Right lobe of liver (tissue), 6 donors: ENCODE measurements around the gene DAPK1. TPM values are rescaled to one million over a fixed set of nuclear protein-coding genes. Genes with fewer than 3 reads are reported as not detected.
A peak's percentile ranks its signal among the peaks of the same experiment; 100 is the strongest.

Experiments
- ATAC-seq, 4 donors: fragments of 200-7000 bp; cut with Tn5 transposase; one replicate each; pipeline ENCODE4 v1.9.1; 2020; ENCODE audit warnings: mild to moderate bottlenecking in 4 of 4, moderate library complexity in 4 of 4
- DNase-seq, 3 donors: peaks; one replicate each; pipeline ENCODE4 v3.0.0-alpha.2; 2020
- H3K27ac ChIP-seq, 3 donors: fragments of 200-600 bp; one replicate each; pipeline ENCODE4 v1.8.0; 2022
- H3K27me3 ChIP-seq, 2 donors: fragments of 200-600 bp; one replicate each; pipeline ENCODE4 v1.8.0; 2022
- H3K36me3 ChIP-seq, 4 donors: fragments of 200-600 bp; sonication (generic) in 1 of 4; one replicate each; pipeline versions ENCODE4 v1.5.1 to v1.8.0; 2017 to 2022; ENCODE audit warnings: control low read depth in 1 of 4
- H3K4me1 ChIP-seq, 4 donors: fragments of 200-600 bp; sonication (generic) in 1 of 4; one replicate each; pipeline versions ENCODE4 v1.5.1 to v1.8.0; 2017 to 2022; ENCODE audit warnings: control low read depth in 1 of 4
- H3K4me3 ChIP-seq, 3 donors: fragments of 200-600 bp; one replicate each; pipeline ENCODE4 v1.8.0; 2022
- H3K9me3 ChIP-seq, 4 donors: fragments of 200-600 bp; sonication (generic) in 1 of 4; one replicate each; pipeline versions ENCODE4 v1.5.1 to v1.8.0; 2017 to 2022; ENCODE audit warnings: control low read depth in 1 of 4
- CTCF ChIP-seq, 4 donors: fragments of 200-600 bp in 3 of 4; fragments of 450-650 bp in 1 of 4; IDR thresholded peaks; one replicate each; pipeline versions ENCODE4 v1.5.1 to v1.8.0; 2016 to 2022; ENCODE audit warnings: antibody characterized with exemption in 4 of 4, mild to moderate bottlenecking in 2 of 4
- POLR2A ChIP-seq: fragments of 450-650 bp; IDR thresholded peaks from one replicate; pipeline ENCODE4 v1.6.1; 2017; ENCODE audit warnings: antibody characterized with exemption, mild to moderate bottlenecking
- WGBS: methylation state at CpG from one replicate; pipeline ENCODE4 v1.1.6; 2018; ENCODE audit warnings: low coverage, low lambda C conversion rate; ENCODE audit not compliant: insufficient coverage; ENCODE audit errors: missing lambda C conversion rate; 5-methylcytosine and 5-hydroxymethylcytosine counted together
- intact Hi-C, 2 donors: fragments of 100-400 bp; cut with DNase I; formaldehyde crosslinking; loops; one replicate each; pipeline versions ENCODE4 v1.11.2 to v1.14.1; 2022
- total RNA-seq, 6 experiments: library from RNA; depleted of rRNA in 2 of 6; stranded (reverse); fragments of >200 nt in 2 of 6; fragmentation: NEBNext Ultra II Directional in 3 of 6; extraction: Animal tissue kit (Norgen Biotek cat#: 25700) in 3 of 6; gene quantifications; one replicate each; pipeline versions ENCODE4 v1.1.0 to v1.2.4, GENCODE V29; 2016 to 2023
- donor health status: DM: no; HTN: yes; CAD: no.
- donor health status: DM: no; HTN: no; CAD: no.
- donor health status: DM: no; HTN: no; CAD: no.
- donor health status: DM: no; HTN: yes; CAD: no.
- donor health status: DM: no; HTN: yes; CAD: no.

The DAPK1 gene
- total RNA-seq, 6 experiments from 2014 or later, result 17.4 to 55.0 (median 33.9) TPM

GRCh38 chr9:87684627-87685219 is 187.1 kb downstream of the DAPK1 start:
- Histone ChIP-seq H3K4me3 (no peak overlapping the region), H3K27me3 (no peaks in the 10 kb centered on the region), H3K27ac (peak overlapping the region; percentile 29 to 73 (median 33)), H3K36me3 (peaks cover 0 to 5% (median 3%) of the 10 kb centered on the region in 4 donors), H3K4me1 (peaks cover 0 to 33% (median 7%) of the 10 kb centered on the region in 4 donors), H3K9me3 (no peaks in the 10 kb centered on the region)
- no peak for TF ChIP-seq POLR2A
- TF ChIP-seq CTCF (IDR thresholded peaks at IDR 0.05), result peak; percentile 61 to 86 (median 74)
- intact Hi-C loops, result loop anchor here in 1 of 2 donors (5.0 kb wide), 1 partner anchor 128 kb away; no protein-coding TSS in a partner anchor
- 24% methylated on average over 11 of the region's 11 CpGs for WGBS
- peak; percentile 34 to 54 (median 38) for ATAC-seq
- no peak for DNase-seq

GRCh38 chr9:87685441-87685840 is 187.8 kb downstream of the DAPK1 start:
- no peak for DNase-seq
- Histone ChIP-seq H3K4me1 (peaks cover 0 to 33% (median 7%) of the 10 kb centered on the region in 4 donors), H3K36me3 (peaks cover 0 to 5% (median 2%) of the 10 kb centered on the region in 4 donors), H3K9me3 (no peaks in the 10 kb centered on the region), H3K4me3 (no peak overlapping the region), H3K27me3 (no peaks in the 10 kb centered on the region), H3K27ac (peak overlapping the region; percentile 23 to 73 (median 33))
- peak in 1 of 4 donors; percentile 5 for ATAC-seq
- TF ChIP-seq CTCF (IDR thresholded peaks at IDR 0.05) (no peak), POLR2A (no peak)
- intact Hi-C loops, result no loop called here
- WGBS, result 53% methylated on average over 4 of the region's 4 CpGs

GRCh38 chr9:87685871-87686519 is 188.3 kb downstream of the DAPK1 start:
- H3K27me3 ChIP-seq, result no peaks in the 10 kb centered on the region
- peak; percentile 66 to 82 (median 74) for ATAC-seq
- TF ChIP-seq POLR2A (no peak), CTCF (IDR thresholded peaks at IDR 0.05) (no peak)
- WGBS, result 36% methylated on average over 10 of the region's 14 CpGs
- no peaks in the 10 kb centered on the region for H3K9me3 ChIP-seq
- H3K4me3 ChIP-seq, result no peak overlapping the region
- peak; percentile 68 to 75 (median 75) for DNase-seq
- peaks cover 0 to 5% (median 2%) of the 10 kb centered on the region in 4 donors for H3K36me3 ChIP-seq
- intact Hi-C loops, result no loop called here
- H3K27ac ChIP-seq, result peak overlapping the region in 2 of 3 donors; percentile 23 to 73
- peaks cover 0 to 33% (median 7%) of the 10 kb centered on the region in 4 donors for H3K4me1 ChIP-seq

- peak in 2 of 4 donors; percentile 7 to 28 for ATAC-seq
- peak overlapping the region in 2 of 3 donors; percentile 3 to 39 for H3K27ac ChIP-seq
- H3K27me3 ChIP-seq, result no peaks in the 10 kb centered on the region
- H3K4me3 ChIP-seq, result no peak overlapping the region
- peaks cover 0 to 28% (median 4%) of the 10 kb centered on the region in 4 donors for H3K4me1 ChIP-seq
- H3K9me3 ChIP-seq, result no peaks in the 10 kb centered on the region
- whole genome bisulfite sequencing, result 75% methylated on average over 3 of the region's 14 CpGs
- DNase-seq, result no peak
- TF ChIP-seq POLR2A, result no peak
- no peak for TF ChIP-seq CTCF (IDR thresholded peaks at IDR 0.05)
- peaks cover 0 to 5% (median 2%) of the 10 kb centered on the region in 4 donors for H3K36me3 ChIP-seq
- intact Hi-C loops, result no loop called here
Measured at GRCh38 chr9:87686520-87687090, 188.9 kb downstream of the DAPK1 start.
